ENCODE data around the gene BABAM1. TPM values are rescaled to one million over a fixed set of nuclear protein-coding genes. Genes with fewer than 3 reads are reported as not detected.

Gene BABAM1
- total RNA-seq, 2 experiments from 2014 or later: 110 TPM

- CTCF ChIA-PET: interaction anchor here (0.5 to 2.3 kb wide), 15 partner anchors 10 to 1013 kb away, joined by 3 to 20 read pairs (median 6); partner anchors contain the start of gene ANKLE1
- Mint-ChIP-seq H3K4me1 (ENCODE audit: low read depth) (peaks cover 54% of the 10 kb centered on the region), H3K4me3 (peak within 1 kb of the TSS; percentile 89), H3K9me3 (no peaks in the 10 kb centered on the region), H3K27ac (peak within 1 kb of the TSS; percentile 89), H3K36me3 (peaks cover 1% of the 10 kb centered on the region), H3K27me3 (no peaks in the 10 kb centered on the region)
- intact Hi-C loops (cut with micrococcal nuclease): loop anchor here (1.0 to 5.0 kb wide), 5 partner anchors 32 to 207 kb away; partner anchors contain the start of genes BABAM1, BST2, GTPBP3 and OCEL1
- DNase-seq: peak; percentile 99
- POLR2A ChIA-PET: interaction anchor here (0.6 to 1.1 kb wide), 3 partner anchors 14 to 499 kb away, joined by 3 to 9 read pairs (median 4); no protein-coding TSS in a partner anchor
These were observed 38.5 kb downstream of the BABAM1 start, which contains the start of gene MRPL34 for GRCh38 chr19:17305517-17306284. MRPL34 (plus strand) TSS chr19:17305872; CDS start chr19:17305893, 21 bp downstream.

DNA sequence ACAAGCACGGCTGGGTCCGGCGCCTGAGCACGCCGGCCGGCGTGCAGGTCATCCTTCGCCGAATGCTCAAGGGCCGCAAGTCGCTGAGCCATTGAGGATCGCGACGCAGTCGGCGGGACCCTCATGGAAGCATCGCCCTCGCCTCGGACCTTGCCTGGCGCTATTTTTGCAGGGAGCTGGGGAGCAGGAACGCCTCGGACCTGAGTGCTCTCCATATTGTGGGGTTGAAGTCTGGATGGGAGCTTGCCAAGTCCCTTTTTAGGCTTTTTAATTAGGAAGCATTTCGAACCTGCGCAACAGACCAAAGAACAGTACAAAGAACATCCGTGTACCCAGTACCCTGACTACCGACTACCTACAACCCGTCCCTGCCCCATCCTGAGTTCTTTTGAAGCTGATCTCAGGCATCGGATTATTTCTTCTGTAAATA is 39.1 kb downstream of the BABAM1 start:
- CTCF ChIA-PET: interaction anchor here (0.6 to 1.5 kb wide), 6 partner anchors 12 to 88 kb away, joined by 3 to 7 read pairs (median 4); partner anchors contain the start of gene CCDC194

GRCh38 chr19:17307876-17308377 is 40.7 kb downstream of the BABAM1 start:
- ChIA-PET POLR2A (interaction anchor here (2.5 kb wide), 1 partner anchor 26 kb away, joined by 15 read pairs; the partner anchor contains the start of gene ANO8), CTCF (no interaction called here)
- no peak overlapping the region for H3K27ac Mint-ChIP-seq

More for the DNA sequence above, 39.1 kb downstream of the BABAM1 start:
- Mint-ChIP-seq H3K4me1 (ENCODE audit: low read depth) (peaks cover 56% of the 10 kb centered on the region), H3K4me3 (peak overlapping the region; percentile 89), H3K36me3 (peaks cover 2% of the 10 kb centered on the region), H3K27ac (peak overlapping the region; percentile 89), H3K9me3 (no peaks in the 10 kb centered on the region), H3K27me3 (no peaks in the 10 kb centered on the region)
- intact Hi-C loops (cut with micrococcal nuclease): loop anchor here (5.0 kb wide), 3 partner anchors 79 to 206 kb away; partner anchors contain the start of genes BST2, OCEL1 and PGLS
- DNase-seq: no peak
- POLR2A ChIA-PET: interaction anchor here (0.6 to 0.8 kb wide), 2 partner anchors 11 to 39 kb away, joined by 4 to 6 read pairs; no protein-coding TSS in a partner anchor

GRCh38 chr19:17309198-17309964 is 42.1 kb downstream of the BABAM1 start, which contains the start of gene DDA1:
DDA1 (plus strand) TSS chr19:17309563; CDS start chr19:17309655, 92 bp downstream.
- DNase-seq: peak; percentile 100
- Mint-ChIP-seq H3K9me3 (no peaks in the 10 kb centered on the region), H3K36me3 (peaks cover 4% of the 10 kb centered on the region), H3K4me3 (peak within 1 kb of the TSS; percentile 98), H3K4me1 (ENCODE audit: low read depth) (peaks cover 54% of the 10 kb centered on the region), H3K27ac (peak within 1 kb of the TSS; percentile 88), H3K27me3 (no peaks in the 10 kb centered on the region)
- ChIA-PET POLR2A (interaction anchor here (0.8 to 2.5 kb wide), 5 partner anchors 12 to 110 kb away, joined by 3 to 15 read pairs (median 4); partner anchors contain the start of genes ANO8 and MVB12A), CTCF (interaction anchor here (0.6 to 1.5 kb wide), 16 partner anchors 17 to 1481 kb away, joined by 3 to 11 read pairs (median 4); partner anchors contain the start of genes ANKLE1, ANO8 and BABAM1)
- intact Hi-C loops (cut with micrococcal nuclease): loop anchor here (1.0 to 5.0 kb wide), 5 partner anchors 25 to 203 kb away; partner anchors contain the start of genes ANO8, BABAM1, BST2 and OCEL1

More at GRCh38 chr19:17307876-17308377, 40.7 kb downstream of the BABAM1 start:
- no peaks in the 10 kb centered on the region for H3K27me3 Mint-ChIP-seq
- peaks cover 60% of the 10 kb centered on the region for H3K4me1 Mint-ChIP-seq (ENCODE audit: low read depth)
- no peaks in the 10 kb centered on the region for H3K9me3 Mint-ChIP-seq
- H3K36me3 Mint-ChIP-seq: peaks cover 2% of the 10 kb centered on the region
- H3K4me3 Mint-ChIP-seq: peak overlapping the region; percentile 89
- no peak for DNase-seq
- intact Hi-C loops (cut with micrococcal nuclease): loop anchor here (5.0 kb wide), 3 partner anchors 81 to 204 kb away; partner anchors contain the start of genes BST2, OCEL1 and PGLS

GRCh38 chr19:17309965-17310461 is 42.8 kb downstream of the BABAM1 start:
- CTCF ChIA-PET: interaction anchor here (1.0 to 1.5 kb wide), 5 partner anchors 18 to 186 kb away, joined by 3 to 6 read pairs (median 4); no protein-coding TSS in a partner anchor
- H3K27me3 Mint-ChIP-seq: no peaks in the 10 kb centered on the region
- H3K4me3 Mint-ChIP-seq: peak overlapping the region; percentile 98
- H3K27ac Mint-ChIP-seq: peak overlapping the region; percentile 88
- H3K9me3 Mint-ChIP-seq: no peaks in the 10 kb centered on the region
- peaks cover 4% of the 10 kb centered on the region for H3K36me3 Mint-ChIP-seq
- H3K4me1 Mint-ChIP-seq (ENCODE audit: low read depth): peaks cover 48% of the 10 kb centered on the region
- POLR2A ChIA-PET: interaction anchor here (2.5 kb wide), 1 partner anchor 24 kb away, joined by 15 read pairs; the partner anchor contains the start of gene ANO8
- intact Hi-C loops (cut with micrococcal nuclease): loop anchor here (1.0 to 5.0 kb wide), 5 partner anchors 24 to 202 kb away; partner anchors contain the start of genes ANO8, BABAM1, BST2 and OCEL1
- no peak for DNase-seq

DNA sequence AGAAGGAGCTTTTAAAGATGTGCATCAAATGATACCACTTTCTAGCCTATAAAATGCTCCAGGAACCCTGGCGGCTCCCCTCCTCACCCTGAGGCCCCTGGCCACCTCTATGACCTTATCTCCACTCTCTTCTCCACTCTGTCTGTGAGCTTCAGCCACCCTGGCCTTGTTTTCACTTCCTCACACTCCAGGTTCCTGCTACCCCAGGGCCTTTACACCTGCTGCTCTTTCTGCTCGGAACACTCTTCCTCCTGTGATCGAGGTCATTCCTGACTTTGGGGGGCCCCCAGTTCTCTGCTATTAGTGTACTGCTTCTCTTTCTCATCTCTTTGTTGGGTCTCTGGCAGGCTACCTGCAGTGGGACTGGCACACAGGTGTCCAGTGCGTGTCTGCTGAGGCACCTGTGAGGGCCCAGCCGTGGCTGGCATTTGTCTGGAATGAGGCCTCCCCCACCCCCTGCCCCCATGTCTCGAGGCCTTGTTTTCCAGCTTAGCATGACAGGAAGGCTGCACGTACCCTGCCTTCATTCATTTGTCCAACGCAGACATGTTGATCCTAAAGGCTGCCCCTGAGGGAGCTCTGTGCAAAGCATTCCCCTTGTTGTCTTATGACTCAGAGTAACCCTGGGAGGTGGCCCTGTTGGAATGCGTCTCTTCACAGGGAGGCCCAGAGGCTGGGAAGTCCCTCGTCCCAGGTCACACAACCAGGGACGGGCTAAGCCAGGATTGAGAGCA is 44.4 kb downstream of the BABAM1 start:
- ChIA-PET CTCF (no interaction called here), POLR2A (interaction anchor here (0.5 kb wide), 1 partner anchor 477 kb away, joined by 3 read pairs; no protein-coding TSS in a partner anchor)
- H3K36me3 Mint-ChIP-seq: peaks cover 12% of the 10 kb centered on the region

GRCh38 chr19:17312189-17313113 is 45.2 kb downstream of the BABAM1 start:
- intact Hi-C loops (cut with micrococcal nuclease): no loop called here
- Mint-ChIP-seq H3K9me3 (no peaks in the 10 kb centered on the region), H3K36me3 (peaks cover 12% of the 10 kb centered on the region), H3K4me1 (ENCODE audit: low read depth) (peaks cover 36% of the 10 kb centered on the region), H3K4me3 (no peak overlapping the region), H3K27me3 (no peaks in the 10 kb centered on the region), H3K27ac (no peak overlapping the region)
- DNase-seq: no peak
- POLR2A ChIA-PET: no interaction called here
- CTCF ChIA-PET: interaction anchor here (1.5 kb wide), 1 partner anchor 33 kb away, joined by 6 read pairs; no protein-coding TSS in a partner anchor

More for the DNA sequence above, 44.4 kb downstream of the BABAM1 start:
- Mint-ChIP-seq H3K9me3 (no peaks in the 10 kb centered on the region), H3K27me3 (no peaks in the 10 kb centered on the region), H3K27ac (no peak overlapping the region), H3K4me3 (peak overlapping the region; percentile 33), H3K4me1 (ENCODE audit: low read depth) (peaks cover 44% of the 10 kb centered on the region)
- intact Hi-C loops (cut with micrococcal nuclease): no loop called here
- DNase-seq: no peak

- H3K4me3 Mint-ChIP-seq: no peak overlapping the region
- ChIA-PET POLR2A (no interaction called here), CTCF (interaction anchor here (1.5 kb wide), 1 partner anchor 32 kb away, joined by 6 read pairs; no protein-coding TSS in a partner anchor)
These were observed 46.9 kb downstream of the BABAM1 start for GRCh38 chr19:17314007-17314593.

DNA sequence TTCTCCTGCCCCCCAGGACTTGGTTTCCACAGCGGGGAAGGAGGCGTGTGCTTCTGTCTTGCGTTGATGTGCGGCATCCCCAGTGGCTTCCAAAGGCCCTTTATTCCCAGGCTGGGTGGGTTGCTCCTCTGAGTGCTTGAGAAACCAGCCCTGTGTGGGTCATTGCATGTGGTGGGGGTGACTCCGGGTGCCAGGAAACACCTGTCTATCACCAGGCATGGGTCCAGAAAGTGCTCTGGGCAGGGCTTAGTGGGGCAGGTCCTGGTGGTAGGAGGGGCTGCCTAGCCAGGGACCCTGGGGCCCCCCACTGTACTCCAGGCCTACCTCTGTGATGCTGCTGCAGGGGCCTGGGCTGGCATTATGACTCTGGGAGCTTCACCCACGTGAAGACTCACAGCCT is 51.7 kb downstream of the BABAM1 start:
- Mint-ChIP-seq H3K4me3 (no peak overlapping the region), H3K27ac (no peak overlapping the region), H3K36me3 (peaks cover 28% of the 10 kb centered on the region), H3K4me1 (ENCODE audit: low read depth) (peaks cover 6% of the 10 kb centered on the region), H3K27me3 (no peaks in the 10 kb centered on the region), H3K9me3 (no peaks in the 10 kb centered on the region)
- intact Hi-C loops (cut with micrococcal nuclease): no loop called here
- no peak for DNase-seq
- ChIA-PET CTCF (interaction anchor here (0.9 kb wide), 1 partner anchor 12 kb away, joined by 3 read pairs; no protein-coding TSS in a partner anchor), POLR2A (no interaction called here)

More at GRCh38 chr19:17314007-17314593, 46.9 kb downstream of the BABAM1 start:
- DNase-seq: no peak
- intact Hi-C loops (cut with micrococcal nuclease): no loop called here
- no peaks in the 10 kb centered on the region for H3K9me3 Mint-ChIP-seq
- H3K27me3 Mint-ChIP-seq: no peaks in the 10 kb centered on the region
- peaks cover 15% of the 10 kb centered on the region for H3K36me3 Mint-ChIP-seq
- no peak overlapping the region for H3K27ac Mint-ChIP-seq
- peaks cover 27% of the 10 kb centered on the region for H3K4me1 Mint-ChIP-seq (ENCODE audit: low read depth)
